ENCODE data around the gene CRKL.

GRCh38 chr22:20980523-20980922 lies 63.3 kb downstream of the CRKL start:
- TF ChIP-seq CTCF (conservative IDR thresholded peaks at IDR 0.05), result no peak
- no peak for TF ChIP-seq EZH2 (IDR thresholded peaks at IDR 0.05; ENCODE audit: low read depth)

All from PC-9 (cell line).